A549 (cell line): ENCODE data around the gene P4HA1.
"Not testable (repeated sequence)": the region's sequence is repeated elsewhere in the genome, so short reads cannot be mapped to it uniquely, and the experiment has no call there.

Source experiments
- CBX2 ChIP-seq: fragments of 200-600 bp; sonication (generic); IDR thresholded peaks from 2 replicates; pipeline ENCODE4 v1.6.1; 2016; ENCODE audit warnings: low read depth, mild to moderate bottlenecking, borderline replicate concordance
- CHD2 ChIP-seq: fragments of 150-350 bp; IDR thresholded peaks from 2 replicates; pipeline ENCODE4 v1.6.1; 2014; ENCODE audit warnings: low read length; ENCODE audit not compliant: partially characterized antibody
- EHMT2 ChIP-seq: fragments of 200-600 bp; sonication (generic); IDR thresholded peaks from 2 replicates; pipeline ENCODE4 v1.6.1; 2016; ENCODE audit warnings: antibody characterized with exemption, low read depth, mild to moderate bottlenecking, moderate library complexity
- EP300 ChIP-seq, 2 experiments: fragments of >200 bp; sonication (Bioruptor Twin); formaldehyde crosslinking; IDR thresholded peaks; 2 replicates in 1 of 2; 3 replicates in 1 of 2; pipeline ENCODE4 v1.6.1; 2016 to 2017
- POLR2A ChIP-seq: IDR thresholded peaks from 2 replicates; pipeline ENCODE4 v1.6.1; 2012; ENCODE audit warnings: mild to moderate bottlenecking, low read length
- RAD21 ChIP-seq, 2 experiments: fragments of >200 bp in 1 of 2; sonication (Bioruptor Twin) in 1 of 2; formaldehyde crosslinking in 1 of 2; IDR thresholded peaks in 1 of 2; conservative IDR thresholded peaks in 1 of 2; 2 replicates in 1 of 2; 3 replicates in 1 of 2; pipeline ENCODE4 v1.6.1; 2012 to 2018; ENCODE audit warnings: inconsistent platforms in 1 of 2
- TP53 ChIP-seq: fragments of 250-450 bp; sonication (Bioruptor Pico); IDR thresholded peaks from 2 replicates; pipeline ENCODE4 v1.5.0; 2021; ENCODE audit warnings: mild to moderate bottlenecking, moderate library complexity
- TF ChIP-seq, protein P1 (sequence below): fragments of >200 bp; sonication (Bioruptor Twin); formaldehyde crosslinking; IDR thresholded peaks from 3 replicates; pipeline ENCODE4 v1.5.1; 2016
- TF ChIP-seq, protein P2 (sequence below): IDR thresholded peaks from 2 replicates; pipeline ENCODE4 v1.6.1; 2012; ENCODE audit warnings: low read depth, borderline replicate concordance

- not testable (repeated sequence) for TF ChIP-seq EHMT2; CHD2; TP53 (CRISPR knock-in tag); POLR2A; EP300 (IDR thresholded peaks at IDR 0.05); RAD21 (conservative IDR thresholded peaks at IDR 0.05 in 1 of 2, IDR thresholded peaks at IDR 0.05 in 1 of 2); CBX2
- TF ChIP-seq, protein P1, sequence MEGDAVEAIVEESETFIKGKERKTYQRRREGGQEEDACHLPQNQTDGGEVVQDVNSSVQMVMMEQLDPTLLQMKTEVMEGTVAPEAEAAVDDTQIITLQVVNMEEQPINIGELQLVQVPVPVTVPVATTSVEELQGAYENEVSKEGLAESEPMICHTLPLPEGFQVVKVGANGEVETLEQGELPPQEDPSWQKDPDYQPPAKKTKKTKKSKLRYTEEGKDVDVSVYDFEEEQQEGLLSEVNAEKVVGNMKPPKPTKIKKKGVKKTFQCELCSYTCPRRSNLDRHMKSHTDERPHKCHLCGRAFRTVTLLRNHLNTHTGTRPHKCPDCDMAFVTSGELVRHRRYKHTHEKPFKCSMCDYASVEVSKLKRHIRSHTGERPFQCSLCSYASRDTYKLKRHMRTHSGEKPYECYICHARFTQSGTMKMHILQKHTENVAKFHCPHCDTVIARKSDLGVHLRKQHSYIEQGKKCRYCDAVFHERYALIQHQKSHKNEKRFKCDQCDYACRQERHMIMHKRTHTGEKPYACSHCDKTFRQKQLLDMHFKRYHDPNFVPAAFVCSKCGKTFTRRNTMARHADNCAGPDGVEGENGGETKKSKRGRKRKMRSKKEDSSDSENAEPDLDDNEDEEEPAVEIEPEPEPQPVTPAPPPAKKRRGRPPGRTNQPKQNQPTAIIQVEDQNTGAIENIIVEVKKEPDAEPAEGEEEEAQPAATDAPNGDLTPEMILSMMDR = not testable (repeated sequence)
- TF ChIP-seq, protein P2, sequence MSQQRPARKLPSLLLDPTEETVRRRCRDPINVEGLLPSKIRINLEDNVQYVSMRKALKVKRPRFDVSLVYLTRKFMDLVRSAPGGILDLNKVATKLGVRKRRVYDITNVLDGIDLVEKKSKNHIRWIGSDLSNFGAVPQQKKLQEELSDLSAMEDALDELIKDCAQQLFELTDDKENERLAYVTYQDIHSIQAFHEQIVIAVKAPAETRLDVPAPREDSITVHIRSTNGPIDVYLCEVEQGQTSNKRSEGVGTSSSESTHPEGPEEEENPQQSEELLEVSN = not testable (repeated sequence)
Measured at GRCh38 chr10:73023455-73024070, 73.1 kb downstream of the P4HA1 start.
